ENCODE measurements around the gene SMAD7. TPM values are rescaled to one million over a fixed set of nuclear protein-coding genes. Genes with fewer than 3 reads are reported as not detected.

The SMAD7 gene
- 76.5 TPM for total RNA-seq

- intact Hi-C loops (cut with DNase I) = loop anchor here (2.0 to 10.0 kb wide), 4 partner anchors 92 to 864 kb away; partner anchors contain the start of gene ACAA2
- Histone ChIP-seq H3K27ac (peak within 1 kb of the TSS; percentile 97 to 99), H3K36me3 (peaks cover 3 to 16% of the 10 kb centered on the region in 2 donors), H3K4me3 (peak within 1 kb of the TSS; percentile 88 to 94), H3K9me3 (no peaks in the 10 kb centered on the region), H3K4me1 (peaks cover 15 to 35% of the 10 kb centered on the region in 2 donors), H3K27me3 (no peaks in the 10 kb centered on the region)
- DNase-seq (ENCODE audit: low spot score in 2 of 2) = no peak
- TF ChIP-seq CTCF (IDR thresholded peaks at IDR 0.05) = no peak
Observed at GRCh38 chr18:48950536-48951447, at the start of gene SMAD7. TSS of gene SMAD7 (minus strand) at chr18:48950965. CDS start at chr18:48950424, 541 bp downstream.

GRCh38 chr18:48999569-48999968 lies 48.8 kb upstream of the SMAD7 start:
- no peaks in the 10 kb centered on the region for H3K27me3 ChIP-seq
- no peaks in the 10 kb centered on the region for H3K36me3 ChIP-seq
- no peak for DNase-seq (ENCODE audit: low spot score in 2 of 2)
- no peak for TF ChIP-seq CTCF (IDR thresholded peaks at IDR 0.05)
- H3K4me3 ChIP-seq = no peak overlapping the region
- H3K9me3 ChIP-seq = no peaks in the 10 kb centered on the region
- H3K27ac ChIP-seq = peak overlapping the region in 1 of 2 donors; percentile 88
- intact Hi-C loops (cut with DNase I) = loop anchor here (2.0 to 5.0 kb wide), 2 partner anchors 17 to 217 kb away; no protein-coding TSS in a partner anchor
- H3K4me1 ChIP-seq = peaks cover 12 to 35% of the 10 kb centered on the region in 2 donors

GRCh38 chr18:48997985-48998831 lies 47.4 kb upstream of the SMAD7 start:
- H3K36me3 ChIP-seq = no peaks in the 10 kb centered on the region
- peaks cover 16 to 41% of the 10 kb centered on the region in 2 donors for H3K4me1 ChIP-seq
- no peak for TF ChIP-seq CTCF (IDR thresholded peaks at IDR 0.05)
- peak overlapping the region in 1 of 2 donors; percentile 17 for H3K4me3 ChIP-seq
- peak; percentile 81 to 97 for DNase-seq (ENCODE audit: low spot score in 2 of 2)
- H3K27me3 ChIP-seq = no peaks in the 10 kb centered on the region
- no peaks in the 10 kb centered on the region for H3K9me3 ChIP-seq
- intact Hi-C loops (cut with DNase I) = loop anchor here (1.0 to 5.0 kb wide), 3 partner anchors 19 to 216 kb away; no protein-coding TSS in a partner anchor
- peak overlapping the region; percentile 87 to 88 for H3K27ac ChIP-seq

GRCh38 chr18:48997681-48997984 lies 46.9 kb upstream of the SMAD7 start:
- Histone ChIP-seq H3K4me3 (no peak overlapping the region), H3K4me1 (peaks cover 16 to 41% of the 10 kb centered on the region in 2 donors), H3K9me3 (no peaks in the 10 kb centered on the region), H3K27ac (peak overlapping the region; percentile 87 to 88), H3K36me3 (no peaks in the 10 kb centered on the region), H3K27me3 (no peaks in the 10 kb centered on the region)
- no peak for TF ChIP-seq CTCF (IDR thresholded peaks at IDR 0.05)
- no peak for DNase-seq (ENCODE audit: low spot score in 2 of 2)
- intact Hi-C loops (cut with DNase I) = loop anchor here (5.0 kb wide), 1 partner anchor 215 kb away; no protein-coding TSS in a partner anchor

- Histone ChIP-seq H3K4me3 (no peak overlapping the region), H3K27me3 (no peaks in the 10 kb centered on the region), H3K36me3 (no peaks in the 10 kb centered on the region), H3K9me3 (no peaks in the 10 kb centered on the region), H3K27ac (peak overlapping the region; percentile 87 to 88), H3K4me1 (peaks cover 16 to 41% of the 10 kb centered on the region in 2 donors)
- intact Hi-C loops (cut with DNase I) = loop anchor here (5.0 kb wide), 1 partner anchor 215 kb away; no protein-coding TSS in a partner anchor
- TF ChIP-seq CTCF (IDR thresholded peaks at IDR 0.05) = no peak
- no peak for DNase-seq (ENCODE audit: low spot score in 2 of 2)
Observed at GRCh38 chr18:48996901-48997463, 46.2 kb upstream of the SMAD7 start.

Measured in ascending aorta (tissue), 2 donors.